GM21367 (cell line): ENCODE data around the gene NAV2.
A peak's percentile ranks its signal among the peaks of the same experiment; 100 is the strongest.

ENCODE experiments used
- ATAC-seq: cut with Tn5 transposase; IDR thresholded peaks from one replicate; pipeline ENCODE4 v1.9.1; 2021; ENCODE audit not compliant: unreplicated experiment

The NAV2 gene

DNA sequence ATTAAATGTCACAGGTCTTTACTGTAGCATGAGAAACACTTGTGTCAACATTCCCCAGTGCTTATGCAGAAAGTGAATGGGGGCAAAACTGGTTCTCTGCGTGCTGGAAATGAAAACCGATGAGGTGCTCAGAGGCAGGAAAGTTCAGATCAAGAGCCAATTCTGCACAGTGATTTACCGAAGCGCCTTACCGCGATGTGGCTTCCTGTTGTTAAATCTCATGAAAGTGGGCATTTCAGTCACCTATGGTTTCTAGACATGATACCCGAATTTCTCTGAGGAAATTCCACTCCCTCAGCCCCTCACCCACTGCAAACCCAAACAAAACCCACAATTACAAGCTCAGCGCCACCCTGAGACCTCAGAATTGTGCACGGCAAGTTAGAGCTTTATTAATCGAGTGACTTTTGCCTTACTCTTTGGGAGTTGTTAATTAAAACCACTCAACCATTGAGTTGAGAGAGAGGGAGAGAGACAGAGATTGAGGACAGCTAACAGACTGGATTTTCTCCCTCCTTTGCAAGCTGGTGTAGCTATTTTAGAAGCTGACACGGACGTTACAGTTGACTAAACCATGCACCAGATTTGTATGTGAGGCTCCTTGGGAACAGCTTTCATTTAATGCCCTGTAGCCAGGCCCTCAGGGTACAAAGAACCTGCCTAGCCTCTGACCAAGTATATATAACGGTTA is 251.2 kb downstream of the NAV2 start:
- no peak for ATAC-seq

GRCh38 chr11:19966441-19966840 is 253.8 kb downstream of the NAV2 start:
- no peak for ATAC-seq

DNA sequence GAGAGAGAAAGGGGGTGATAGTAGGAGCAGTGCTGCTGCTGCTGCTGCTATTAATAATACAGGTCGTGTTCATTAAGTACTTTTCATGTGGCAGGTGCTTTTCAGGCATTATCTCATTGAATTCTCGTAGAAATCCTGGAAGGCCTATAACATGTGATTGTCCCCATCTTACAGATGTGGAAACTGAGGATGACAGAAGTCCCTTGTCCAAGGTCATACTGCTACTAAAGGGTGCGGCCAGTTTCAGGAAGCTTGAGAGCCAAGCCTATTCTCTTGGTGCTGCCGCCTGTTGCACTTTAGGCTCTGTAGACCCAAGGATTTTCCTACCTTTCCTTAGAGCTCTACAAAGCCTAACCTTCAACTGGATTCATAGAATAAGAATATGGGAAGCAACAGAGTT is 254.3 kb downstream of the NAV2 start:
- no peak for ATAC-seq

- ATAC-seq: no peak
Measured at GRCh38 chr11:19967787-19968186, 255.2 kb downstream of the NAV2 start.

DNA sequence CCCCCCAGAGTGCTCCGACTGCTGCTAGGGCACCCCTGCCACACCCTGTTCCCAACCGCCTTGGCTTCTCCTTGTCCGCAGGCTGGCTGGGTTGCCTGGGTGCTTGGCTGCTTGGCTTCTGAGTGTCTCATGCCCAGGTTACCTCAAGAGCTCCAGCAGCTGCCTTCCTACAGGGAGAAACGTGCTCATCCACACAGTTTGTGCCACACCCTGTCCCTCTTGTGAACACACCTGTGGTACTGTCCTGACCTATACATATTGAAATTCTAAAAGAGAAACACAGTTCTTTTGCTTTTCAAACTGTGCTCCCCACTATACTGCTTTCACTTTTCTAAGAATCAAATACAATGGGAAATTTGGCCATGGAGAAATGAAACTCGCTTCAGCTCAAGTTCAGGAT is 256.2 kb downstream of the NAV2 start:
- ATAC-seq: no peak

DNA sequence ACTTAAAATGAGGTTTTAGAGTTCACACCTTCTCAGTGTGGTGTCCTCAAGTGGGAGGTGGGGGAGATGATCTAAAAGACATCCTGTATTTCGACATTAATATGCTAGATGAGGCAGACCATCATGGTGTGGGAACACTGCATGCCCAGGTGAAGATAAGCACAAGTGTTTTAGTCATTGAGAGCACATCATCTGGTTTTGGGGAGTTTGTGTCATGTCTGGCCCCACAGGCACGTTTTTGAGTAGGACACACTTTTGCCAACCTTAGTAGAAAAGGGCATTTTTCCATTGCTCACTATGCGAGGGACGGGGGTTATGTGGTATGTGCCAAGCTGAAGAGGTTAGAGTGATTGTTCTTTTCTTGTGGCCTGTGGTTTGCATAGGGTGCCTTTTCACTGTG is 258.3 kb downstream of the NAV2 start:
- ATAC-seq: no peak

- ATAC-seq: no peak
Measured at GRCh38 chr11:19972091-19972490, 259.5 kb downstream of the NAV2 start.

DNA sequence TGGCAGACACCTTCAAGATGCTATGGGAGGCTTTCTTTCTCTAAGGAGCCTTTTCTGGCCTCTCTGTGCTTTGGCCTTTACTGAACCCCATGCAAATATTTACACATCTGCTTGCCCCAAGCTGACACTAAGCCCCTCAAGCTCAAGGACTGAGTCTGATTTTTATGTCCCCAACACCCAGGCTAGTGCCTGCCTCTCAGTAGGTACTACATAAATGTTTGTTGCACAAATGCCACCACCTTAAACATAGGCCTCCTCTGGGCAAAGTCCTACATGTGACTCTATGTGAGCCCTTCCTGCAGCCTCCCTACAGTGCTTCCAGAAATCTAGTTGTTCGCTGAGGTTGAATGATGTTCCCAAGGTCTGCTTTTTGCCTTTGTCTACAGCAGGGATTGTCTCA is 260.0 kb downstream of the NAV2 start:
- no peak for ATAC-seq

DNA sequence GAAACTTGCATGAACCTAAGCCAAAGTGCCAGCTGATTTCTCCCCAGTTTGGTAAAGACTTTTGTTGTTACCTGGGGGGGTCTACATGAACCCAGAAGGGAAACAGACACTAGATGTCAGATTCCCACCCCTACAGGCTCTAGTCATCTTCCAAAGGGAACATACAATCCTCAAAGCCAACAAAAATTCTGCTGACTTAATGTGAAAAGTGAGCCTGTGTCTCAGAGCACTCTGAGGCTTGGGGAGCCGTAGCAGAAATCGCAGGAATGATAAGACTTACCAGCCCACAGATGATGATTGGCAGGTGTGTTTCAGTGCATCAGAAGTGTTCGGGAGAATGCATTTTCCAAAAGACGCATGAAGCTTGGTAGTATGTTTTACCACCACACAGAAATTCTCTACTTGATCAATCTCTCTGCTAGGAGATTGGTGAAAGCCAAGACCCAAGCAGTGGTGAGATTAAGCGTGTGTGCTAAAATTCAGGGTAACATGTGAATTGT is 260.5 kb downstream of the NAV2 start:
- ATAC-seq: no peak

DNA sequence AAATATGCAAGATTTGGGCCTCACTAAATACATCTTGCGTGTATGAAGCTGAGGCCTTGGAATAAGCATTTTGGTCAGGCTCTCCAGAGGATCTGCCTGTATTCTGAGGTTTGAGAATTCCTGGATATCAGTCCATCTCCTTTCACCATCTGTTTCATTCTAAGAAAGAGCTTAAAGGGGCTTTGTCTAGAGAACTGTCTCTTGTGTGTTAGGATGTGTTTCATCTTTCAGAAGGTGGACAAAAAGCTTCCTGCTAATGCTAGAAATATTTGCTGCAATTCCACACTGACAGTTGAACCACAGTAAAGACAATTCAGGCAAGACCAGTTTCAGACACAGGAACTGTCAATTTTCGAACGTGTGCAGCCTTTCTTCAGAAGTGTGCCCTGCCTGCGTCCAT is 262.2 kb downstream of the NAV2 start:
- no peak for ATAC-seq

DNA sequence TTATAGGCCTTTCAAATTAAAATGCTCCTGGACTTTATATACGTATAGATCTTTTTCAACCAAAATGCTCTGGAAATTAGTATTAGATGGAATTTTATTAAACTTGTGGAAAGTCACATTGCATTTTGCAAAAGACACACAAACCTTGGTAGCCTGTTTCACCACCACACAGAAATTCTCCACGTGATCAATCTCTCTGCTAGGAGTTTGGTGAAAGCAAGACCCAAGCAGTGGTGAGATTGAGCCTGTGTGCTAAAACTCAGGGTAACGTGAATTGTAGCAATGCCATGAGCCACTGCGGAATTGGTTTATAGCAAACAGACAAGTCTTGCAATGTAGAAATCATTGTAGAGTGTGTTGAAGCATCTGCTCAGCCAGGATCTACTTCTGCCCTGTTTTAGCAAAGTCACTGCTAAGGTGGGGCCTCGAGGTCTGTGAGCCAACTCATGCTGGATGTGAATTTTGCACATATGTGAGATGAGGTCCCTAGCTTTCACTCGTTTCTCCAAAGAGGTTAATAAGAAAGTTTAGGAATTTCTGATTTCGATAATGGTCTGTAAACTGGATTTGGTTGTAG is 262.9 kb downstream of the NAV2 start:
- ATAC-seq: no peak

- no peak for ATAC-seq
Measured at GRCh38 chr11:19976281-19976941, 263.8 kb downstream of the NAV2 start.

DNA sequence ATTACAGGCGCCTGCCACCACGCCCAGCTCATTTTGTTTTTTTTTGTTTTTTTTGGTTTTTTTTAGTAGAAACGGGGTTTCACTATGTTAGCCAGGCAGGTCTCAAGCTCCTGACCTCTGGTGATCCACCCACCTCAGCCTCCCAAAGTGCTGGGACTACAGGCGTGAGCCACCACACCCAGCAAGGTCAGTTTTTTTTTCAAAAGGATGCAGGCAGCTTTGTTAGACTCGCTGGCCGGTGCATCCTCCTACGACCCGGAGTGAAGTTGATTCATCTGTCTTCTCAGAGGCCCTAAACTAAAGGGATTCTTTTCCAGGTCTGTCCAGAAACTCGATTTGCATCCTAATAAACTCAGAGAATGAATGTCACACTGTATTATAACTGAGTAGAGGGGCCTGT is 265.3 kb downstream of the NAV2 start:
- ATAC-seq: no peak

GRCh38 chr11:19978668-19979518 is 266.3 kb downstream of the NAV2 start:
- peak; percentile 54 for ATAC-seq

DNA sequence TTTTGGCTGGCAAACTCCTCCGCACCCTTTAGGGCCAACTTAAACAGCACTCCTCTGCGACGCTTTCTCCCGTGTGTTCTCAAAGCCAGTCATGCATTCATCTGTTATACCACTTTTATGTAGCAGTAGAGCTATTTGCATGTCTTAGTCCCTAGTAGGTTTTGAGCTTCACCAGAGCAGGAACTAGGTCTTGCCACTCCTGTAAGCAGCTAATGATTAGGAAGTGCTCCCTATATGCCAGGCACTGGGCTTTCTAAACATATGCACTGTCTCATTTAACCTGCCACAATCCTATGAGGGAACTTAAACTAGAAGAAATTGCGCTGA is 266.8 kb downstream of the NAV2 start:
- ATAC-seq: peak; percentile 86

- no peak for ATAC-seq
Measured at GRCh38 chr11:19980388-19980787, 267.8 kb downstream of the NAV2 start.

DNA sequence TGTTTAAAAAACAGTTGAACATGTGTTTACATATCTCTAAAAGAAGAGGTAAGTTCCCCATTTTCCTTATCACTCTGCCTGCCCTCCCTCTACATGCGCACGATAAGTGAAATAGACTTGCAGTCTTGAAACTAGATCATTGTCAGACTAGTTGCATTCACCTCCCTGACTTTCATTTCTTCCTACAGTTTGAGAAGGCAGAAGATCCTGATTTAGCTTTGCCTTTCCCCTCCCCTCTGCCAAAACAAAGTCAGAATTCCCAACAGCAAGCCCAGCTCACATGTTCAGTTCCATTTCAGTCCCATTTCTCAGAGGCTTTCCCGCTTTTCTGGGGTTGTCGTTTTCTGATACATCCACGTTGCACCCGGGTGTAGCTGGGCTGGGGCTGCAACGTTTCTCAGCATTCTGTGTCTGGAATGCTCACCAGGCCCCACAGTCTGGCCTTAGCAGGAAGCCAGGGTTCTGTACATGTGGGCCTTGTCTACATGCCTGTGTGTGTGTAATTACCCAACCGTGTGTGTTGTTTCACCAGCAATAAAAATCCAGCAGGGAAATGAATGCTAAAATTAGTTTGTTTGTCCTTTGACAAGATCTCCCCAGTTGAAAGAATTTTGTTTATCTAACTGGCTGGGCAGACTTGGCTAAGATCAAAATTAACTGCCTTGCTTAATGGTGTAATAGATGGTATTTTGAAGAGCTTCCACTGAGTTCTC is 268.5 kb downstream of the NAV2 start:
- ATAC-seq: no peak

- no peak for ATAC-seq
Measured at GRCh38 chr11:19982774-19983495, 270.3 kb downstream of the NAV2 start.

DNA sequence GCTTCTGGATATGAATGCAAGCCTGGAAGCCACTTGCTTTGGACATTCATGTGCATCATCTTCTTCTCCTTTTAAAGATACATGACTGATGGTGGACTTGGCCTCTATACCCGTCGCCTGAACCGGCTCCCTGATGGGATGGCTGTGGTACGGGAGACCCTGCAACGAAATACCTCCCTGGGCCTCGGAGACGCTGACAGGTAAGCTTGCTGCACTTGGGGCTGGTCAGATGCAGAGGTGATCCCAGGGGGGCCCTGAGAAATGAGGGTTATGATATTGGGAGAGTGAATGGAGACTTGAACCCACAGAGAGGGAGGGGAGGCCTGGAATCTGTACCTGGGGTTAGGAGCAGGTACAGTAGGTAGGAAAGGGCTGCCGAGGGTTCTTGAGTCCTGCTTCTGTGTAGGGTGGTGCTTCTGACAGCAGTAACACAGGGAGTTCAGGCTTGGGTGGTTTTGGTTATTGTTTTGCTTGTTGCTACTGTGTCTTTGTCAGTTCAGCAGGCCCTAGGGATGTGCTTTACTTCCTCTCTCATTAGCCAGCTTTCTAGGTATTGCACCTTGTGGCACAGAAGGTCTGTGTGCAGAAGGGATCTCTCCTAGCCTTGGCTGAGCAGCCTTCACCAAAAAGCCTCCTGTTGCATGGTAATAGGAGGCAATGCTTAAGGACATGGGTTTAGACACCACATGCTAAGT is 271.6 kb downstream of the NAV2 start:
- ATAC-seq: no peak

DNA sequence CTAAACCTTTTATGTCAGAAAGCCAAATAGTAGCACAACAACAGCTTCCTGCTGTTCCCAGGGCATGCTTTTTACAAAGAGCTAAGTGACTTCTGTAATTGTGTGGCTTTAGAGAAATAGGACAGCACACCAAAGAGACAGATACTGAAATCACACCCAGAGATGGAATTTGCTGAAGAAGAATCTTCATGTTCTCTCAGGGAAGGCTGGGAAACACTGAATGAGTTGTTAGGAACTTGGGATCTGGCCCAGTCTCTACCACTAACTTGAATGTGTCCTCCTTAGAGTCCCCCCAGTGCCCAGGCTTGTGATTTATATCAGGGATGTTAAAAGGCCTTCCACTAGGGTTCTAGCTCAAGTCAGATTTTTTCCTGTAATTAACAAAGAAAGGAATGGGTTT is 272.5 kb downstream of the NAV2 start:
- ATAC-seq: no peak
